CD4-positive, CD25-positive, alpha-beta regulatory T cell (primary cell): ENCODE data around the gene DOK1. TPM values are rescaled to one million over a fixed set of nuclear protein-coding genes. Genes with fewer than 3 reads are reported as not detected.

Source experiments
- ATAC-seq, 2 donors: fragments of 150-1000 bp; cut with Tn5 transposase; one replicate each; pipeline ENCODE4 v1.10.0; 2021; ENCODE audit warnings: low read depth in 2 of 2, moderate number of reproducible peaks in 2 of 2, moderate library complexity in 1 of 2
- DNase-seq, 3 donors: peaks; one replicate each; pipeline versions ENCODE4 v3.0.0 to v3.0.0-alpha.2; 2012 to 2022; ENCODE audit warnings: mixed read lengths in 1 of 3
- H3K27ac ChIP-seq: one replicate; pipeline ENCODE4 v1.7.0; 2013; ENCODE audit warnings: mild to moderate bottlenecking, low read length; ENCODE audit not compliant: insufficient read depth, poor library complexity, severe bottlenecking
- H3K27me3 ChIP-seq: one replicate; pipeline ENCODE4 v1.7.0; 2013; ENCODE audit warnings: low read length; ENCODE audit not compliant: control insufficient read depth, insufficient read depth
- H3K36me3 ChIP-seq: one replicate; pipeline ENCODE4 v1.7.0; 2013; ENCODE audit warnings: mild to moderate bottlenecking, low read length, moderate library complexity; ENCODE audit not compliant: control insufficient read depth, insufficient read depth
- H3K4me1 ChIP-seq: 2 replicates; pipeline ENCODE4 v1.7.0; 2013; ENCODE audit warnings: mild to moderate bottlenecking, low read length; ENCODE audit not compliant: insufficient read depth, control insufficient read depth, poor library complexity, severe bottlenecking
- H3K4me3 ChIP-seq: one replicate; pipeline ENCODE4 v1.7.0; 2013; ENCODE audit warnings: low read depth, mild to moderate bottlenecking, low read length, moderate library complexity
- H3K9me3 ChIP-seq, 2 experiments: 1 replicate in 1 of 2; 2 replicates in 1 of 2; pipeline ENCODE4 v1.7.0; 2013; ENCODE audit warnings: low read length in 2 of 2, mild to moderate bottlenecking in 1 of 2, moderate library complexity in 1 of 2; ENCODE audit not compliant: control insufficient read depth in 2 of 2
- H3K27ac Mint-ChIP-seq, 3 donors: one replicate each; pipeline ENCODE4 v1.8.0; 2020 to 2022; ENCODE audit warnings: mild to moderate bottlenecking in 3 of 3, mixed read lengths in 3 of 3, moderate library complexity in 2 of 3
- H3K27me3 Mint-ChIP-seq: one replicate; pipeline ENCODE4 v1.8.0; 2022; ENCODE audit warnings: mild to moderate bottlenecking, mixed read lengths
- H3K36me3 Mint-ChIP-seq: one replicate; pipeline ENCODE4 v1.8.0; 2020; ENCODE audit warnings: mixed read lengths
- H3K4me1 Mint-ChIP-seq, 4 donors: one replicate each; pipeline ENCODE4 v1.8.0; 2020 to 2022; ENCODE audit warnings: mixed read lengths in 4 of 4, mild to moderate bottlenecking in 1 of 4
- H3K4me3 Mint-ChIP-seq, 4 donors: one replicate each; pipeline ENCODE4 v1.8.0; 2020 to 2022; ENCODE audit warnings: mild to moderate bottlenecking in 4 of 4, mixed read lengths in 4 of 4, moderate library complexity in 3 of 4
- H3K9me3 Mint-ChIP-seq, 7 donors: one replicate each; pipeline ENCODE4 v1.8.0; 2020 to 2022; ENCODE audit warnings: mixed read lengths in 7 of 7, mild to moderate bottlenecking in 3 of 7, moderate library complexity in 2 of 7
- polyA plus RNA-seq, 4 donors: library from polyadenylated mRNA; unstranded; fragments of 300-500 nt; fragmentation: Illumina TruSeq; gene quantifications; one replicate each; pipeline ENCODE4 v1.2.3, GENCODE V29; 2021
- total RNA-seq: library from RNA; stranded (reverse); gene quantifications from one replicate; pipeline ENCODE4 v1.2.3, GENCODE V29; 2022

DOK1 gene
- total and polyA plus RNA-seq, 5 donors from 2014 or later: 19.8 to 39.3 (median 32.4) TPM

DNA sequence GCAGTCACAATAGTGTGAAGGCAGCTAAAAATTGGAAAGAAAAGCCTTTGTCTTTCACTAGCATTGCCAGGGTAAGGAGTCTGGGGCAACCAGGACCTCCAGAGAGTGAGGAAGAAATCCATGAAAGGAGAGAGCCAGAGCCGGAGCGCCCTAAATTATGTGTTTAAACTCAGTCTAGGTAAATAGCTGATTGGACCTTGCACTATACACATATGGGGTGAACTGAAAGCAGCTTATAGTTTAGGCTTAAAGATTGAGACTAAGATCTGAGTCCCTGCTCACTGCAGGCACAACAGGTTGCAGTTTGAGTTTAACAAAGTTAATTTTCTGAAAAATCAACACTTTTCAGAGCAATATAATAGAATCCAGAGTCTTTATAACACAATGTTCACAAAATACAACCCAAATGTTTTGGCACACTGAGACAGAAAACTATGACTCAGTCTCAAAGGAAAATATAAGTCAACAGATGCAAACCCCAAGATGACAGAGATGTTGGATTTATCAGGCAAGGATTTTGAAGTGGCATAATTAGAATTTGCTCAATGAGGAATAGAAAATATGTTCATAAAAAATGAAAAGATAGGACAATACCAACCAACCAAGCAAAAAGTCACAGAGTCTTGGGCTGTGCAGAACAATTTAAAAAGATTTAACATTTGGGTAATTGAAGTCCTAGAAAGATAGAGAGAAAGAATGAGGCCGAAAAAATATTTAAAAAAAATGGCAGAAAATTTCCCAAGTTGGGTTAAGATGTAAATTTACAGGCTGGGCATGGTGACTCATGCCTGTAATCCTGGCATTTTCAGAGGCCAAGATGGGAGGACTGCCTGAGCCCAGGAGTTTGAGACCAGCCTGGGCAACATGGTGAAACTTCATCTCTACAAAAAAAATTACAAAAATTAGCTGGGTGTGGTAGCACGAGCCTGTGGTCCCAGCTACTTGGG, 39.6 kb downstream of the DOK1 start:
- H3K27ac Mint-ChIP-seq: peak overlapping the region in 1 of 3 donors; percentile 18
- no peaks in the 10 kb centered on the region for H3K9me3 ChIP-seq
- H3K4me3 Mint-ChIP-seq: no peak overlapping the region
- peaks cover 0 to 1% (median 0%) of the 10 kb centered on the region in 7 donors for H3K9me3 Mint-ChIP-seq
- peaks cover 72% of the 10 kb centered on the region for H3K27me3 Mint-ChIP-seq
- peaks cover 39% of the 10 kb centered on the region for H3K27me3 ChIP-seq
- ATAC-seq (no peak), DNase-seq (no peak)
- H3K4me1 ChIP-seq: no peaks in the 10 kb centered on the region
- H3K4me1 Mint-ChIP-seq: no peaks in the 10 kb centered on the region
- no peaks in the 10 kb centered on the region for H3K36me3 Mint-ChIP-seq
- no peak overlapping the region for H3K27ac ChIP-seq
- H3K4me3 ChIP-seq: no peak overlapping the region
- H3K36me3 ChIP-seq: no peaks in the 10 kb centered on the region

DNA sequence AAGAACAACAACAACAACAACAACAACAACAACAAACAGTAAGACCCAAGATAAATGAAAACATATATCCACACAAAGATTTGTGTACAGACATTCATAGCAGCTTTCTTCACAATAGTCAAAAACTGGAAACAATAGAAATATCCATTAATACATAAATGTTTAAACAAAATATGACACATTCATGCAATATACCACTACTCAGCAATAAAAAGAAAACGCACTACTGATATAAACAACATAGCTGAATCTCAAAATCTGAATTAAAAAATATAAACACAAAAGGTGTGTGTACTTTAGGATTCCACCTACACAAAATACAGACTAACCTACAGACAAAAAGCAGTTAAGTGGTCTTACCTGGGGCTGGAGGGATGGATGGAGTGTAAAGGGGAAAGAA, 42.1 kb downstream of the DOK1 start:
- Mint-ChIP-seq H3K4me1 (no peaks in the 10 kb centered on the region), H3K27ac (no peak overlapping the region), H3K36me3 (no peaks in the 10 kb centered on the region), H3K4me3 (no peak overlapping the region), H3K27me3 (peaks cover 71% of the 10 kb centered on the region), H3K9me3 (peaks cover 0 to 1% (median 0%) of the 10 kb centered on the region in 7 donors)
- ATAC-seq (no peak), DNase-seq (no peak)
- H3K4me3 ChIP-seq: no peak overlapping the region
- H3K27me3 ChIP-seq: peaks cover 40% of the 10 kb centered on the region
- H3K4me1 ChIP-seq: no peaks in the 10 kb centered on the region
- no peak overlapping the region for H3K27ac ChIP-seq
- H3K36me3 ChIP-seq: no peaks in the 10 kb centered on the region
- H3K9me3 ChIP-seq: no peaks in the 10 kb centered on the region

DNA sequence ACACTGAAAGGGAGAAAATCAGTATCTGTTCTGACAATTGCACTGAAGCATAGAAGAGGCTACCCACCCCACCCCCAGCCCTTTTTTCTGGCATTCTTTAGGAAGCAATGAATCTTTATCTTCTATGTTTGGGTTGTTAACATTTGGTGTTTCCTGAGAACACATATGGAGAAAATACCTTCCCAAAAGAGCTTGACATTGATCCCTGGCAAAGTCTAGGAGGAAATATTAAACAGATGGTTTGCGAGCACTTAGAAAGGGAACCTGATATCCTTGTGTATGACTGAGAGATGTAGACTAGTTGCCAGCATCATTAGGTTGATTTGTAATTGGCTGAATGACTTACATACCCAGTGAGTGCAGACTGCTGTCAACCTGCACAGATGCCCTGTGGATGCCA, 42.9 kb downstream of the DOK1 start:
- ATAC-seq: no peak
- peaks cover 75% of the 10 kb centered on the region for H3K27me3 Mint-ChIP-seq
- no peak overlapping the region for H3K4me3 Mint-ChIP-seq

DNA sequence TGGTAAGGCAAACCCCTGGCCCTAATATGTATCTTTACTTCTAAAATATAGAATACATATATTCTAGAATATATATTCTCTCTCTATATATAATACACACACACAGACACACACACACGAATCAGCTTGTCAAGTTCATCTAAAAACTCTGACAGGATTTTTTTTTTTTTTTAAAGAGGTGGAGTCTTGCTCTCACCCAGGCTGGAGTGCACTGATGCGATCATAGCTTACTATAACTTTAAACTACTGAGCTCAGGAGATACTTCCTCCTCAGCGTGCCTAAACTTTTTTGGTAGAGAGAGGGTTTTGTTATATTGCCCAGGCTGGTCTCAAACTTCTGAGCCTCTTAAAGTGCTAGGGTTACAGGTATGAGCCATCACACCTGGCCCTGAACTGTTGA, 45.2 kb downstream of the DOK1 start:
- H3K27ac ChIP-seq: no peak overlapping the region

More for the DNA sequence above, 42.9 kb downstream of the DOK1 start:
- H3K36me3 ChIP-seq: no peaks in the 10 kb centered on the region
- H3K4me1 ChIP-seq: no peaks in the 10 kb centered on the region
- no peak for DNase-seq
- H3K27me3 ChIP-seq: peaks cover 36% of the 10 kb centered on the region
- peaks cover 0 to 3% (median 0%) of the 10 kb centered on the region in 7 donors for H3K9me3 Mint-ChIP-seq
- H3K4me1 Mint-ChIP-seq: no peaks in the 10 kb centered on the region
- H3K36me3 Mint-ChIP-seq: no peaks in the 10 kb centered on the region
- no peak overlapping the region for H3K4me3 ChIP-seq
- H3K27ac Mint-ChIP-seq: no peak overlapping the region
- H3K27ac ChIP-seq: no peak overlapping the region
- no peaks in the 10 kb centered on the region for H3K9me3 ChIP-seq

DNA sequence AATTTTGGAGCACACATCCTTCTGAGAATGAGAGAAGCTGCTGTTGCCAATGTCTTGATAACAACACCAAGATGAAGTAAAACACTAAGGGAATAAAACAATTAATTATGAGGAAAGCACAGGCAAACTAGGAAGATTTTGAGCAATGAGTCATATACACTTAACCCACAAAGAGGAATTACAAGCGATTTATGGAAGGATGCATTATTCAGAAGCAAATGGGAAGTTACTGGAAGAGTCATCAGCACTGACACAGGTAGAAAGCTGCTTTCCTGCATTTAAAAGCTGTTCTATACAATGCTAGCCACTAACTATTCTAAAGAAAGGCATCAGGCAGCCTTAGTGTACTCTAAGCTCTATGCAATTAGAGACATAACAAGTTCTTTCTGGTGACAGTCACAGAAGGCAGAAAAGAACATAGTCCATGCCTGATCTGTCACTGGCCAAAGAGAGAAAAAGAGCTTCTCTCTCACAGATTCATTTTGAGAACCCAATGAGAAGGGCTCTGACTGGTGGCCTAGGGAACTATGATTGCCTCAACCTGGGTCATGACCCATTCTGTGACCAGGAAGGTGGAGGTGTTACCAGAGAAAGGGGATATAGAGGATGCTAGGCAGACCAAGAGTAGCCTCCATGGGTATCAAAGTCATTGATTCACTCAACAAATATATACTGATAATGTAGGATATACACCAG, 48.2 kb downstream of the DOK1 start:
- H3K9me3 Mint-ChIP-seq: peaks cover 0 to 3% (median 0%) of the 10 kb centered on the region in 7 donors
- Histone ChIP-seq H3K27ac (no peak overlapping the region), H3K4me1 (no peaks in the 10 kb centered on the region), H3K36me3 (no peaks in the 10 kb centered on the region), H3K9me3 (no peaks in the 10 kb centered on the region), H3K4me3 (no peak overlapping the region), H3K27me3 (peaks cover 21% of the 10 kb centered on the region)
- H3K27me3 Mint-ChIP-seq: peaks cover 59% of the 10 kb centered on the region
- peaks cover 0 to 5% (median 1%) of the 10 kb centered on the region in 4 donors for H3K4me1 Mint-ChIP-seq
- no peaks in the 10 kb centered on the region for H3K36me3 Mint-ChIP-seq
- H3K4me3 Mint-ChIP-seq: no peak overlapping the region
- DNase-seq (no peak), ATAC-seq (no peak)
- H3K27ac Mint-ChIP-seq: no peak overlapping the region

More for the DNA sequence above, 45.2 kb downstream of the DOK1 start:
- Histone ChIP-seq H3K36me3 (no peaks in the 10 kb centered on the region), H3K9me3 (no peaks in the 10 kb centered on the region), H3K4me1 (no peaks in the 10 kb centered on the region), H3K27me3 (peaks cover 30% of the 10 kb centered on the region), H3K4me3 (no peak overlapping the region)
- peaks cover 0 to 3% (median 0%) of the 10 kb centered on the region in 7 donors for H3K9me3 Mint-ChIP-seq
- ATAC-seq (no peak), DNase-seq (no peak)
- no peaks in the 10 kb centered on the region for H3K36me3 Mint-ChIP-seq
- H3K4me3 Mint-ChIP-seq: no peak overlapping the region
- H3K27me3 Mint-ChIP-seq: peaks cover 77% of the 10 kb centered on the region
- H3K4me1 Mint-ChIP-seq: peaks cover 0 to 5% (median 1%) of the 10 kb centered on the region in 4 donors
- no peak overlapping the region for H3K27ac Mint-ChIP-seq

DNA sequence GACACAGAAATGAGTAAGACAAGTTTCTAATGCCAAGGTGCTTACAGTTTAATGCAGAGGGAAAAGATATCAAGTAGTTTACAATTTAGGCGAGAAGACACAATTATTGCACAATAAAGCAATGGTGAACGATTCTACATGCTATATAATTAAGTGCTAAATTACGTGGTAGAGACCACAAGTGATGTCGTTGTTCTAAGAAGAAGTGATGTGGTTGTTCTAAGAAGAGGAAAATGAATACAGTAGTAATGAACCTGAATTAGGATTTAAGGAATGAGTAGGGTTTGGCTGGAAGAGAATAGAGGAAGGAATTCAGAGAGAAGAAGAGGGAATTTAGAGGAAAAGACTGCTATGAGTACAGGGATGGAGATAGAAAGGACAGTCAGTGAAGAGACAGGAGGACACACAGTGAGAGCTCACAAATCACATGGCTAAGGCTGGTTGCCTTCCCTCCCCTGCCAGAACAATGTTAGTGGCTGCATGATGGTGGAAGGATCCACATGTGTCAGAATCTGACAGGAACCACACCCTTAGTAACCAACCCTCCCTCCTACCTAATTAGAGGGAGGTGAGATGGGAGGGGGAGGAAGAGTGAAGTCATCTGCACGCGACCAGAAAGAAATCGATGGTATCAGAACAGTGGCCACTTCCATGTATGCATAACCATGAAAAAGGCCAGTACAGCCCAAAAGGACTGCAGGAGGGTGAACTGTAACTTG, 48.9 kb downstream of the DOK1 start:
- Mint-ChIP-seq H3K36me3 (no peaks in the 10 kb centered on the region), H3K4me3 (no peak overlapping the region), H3K27ac (peak overlapping the region in 1 of 3 donors; percentile 0), H3K9me3 (peaks cover 0 to 3% (median 0%) of the 10 kb centered on the region in 7 donors), H3K27me3 (peaks cover 57% of the 10 kb centered on the region), H3K4me1 (peaks cover 0 to 5% (median 1%) of the 10 kb centered on the region in 4 donors)
- Histone ChIP-seq H3K27me3 (peaks cover 21% of the 10 kb centered on the region), H3K36me3 (no peaks in the 10 kb centered on the region), H3K27ac (no peak overlapping the region), H3K9me3 (no peaks in the 10 kb centered on the region), H3K4me1 (no peaks in the 10 kb centered on the region), H3K4me3 (no peak overlapping the region)
- peak in 1 of 2 donors; percentile 28 for ATAC-seq
- DNase-seq: peak in 1 of 3 donors; percentile 33

DNA sequence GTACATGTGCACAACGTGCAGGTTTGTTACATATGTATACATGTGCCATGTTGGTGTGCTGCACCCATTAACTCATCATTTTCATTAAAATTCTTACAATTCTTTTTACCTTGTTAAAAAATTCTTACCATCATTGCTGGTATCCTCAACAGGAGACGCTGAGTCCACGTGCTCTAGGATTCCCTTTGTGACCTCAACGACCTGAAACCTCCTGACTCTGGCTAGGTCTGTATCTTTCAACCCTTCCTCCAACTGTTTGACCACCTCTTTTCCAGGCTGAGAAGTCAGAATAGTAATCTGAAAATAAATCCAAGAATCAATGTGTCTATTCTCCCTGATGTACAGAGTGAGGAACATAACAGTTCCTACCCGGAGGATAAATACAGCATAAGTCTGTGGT, 52.4 kb downstream of the DOK1 start:
- Mint-ChIP-seq H3K9me3 (peaks cover 0 to 3% (median 0%) of the 10 kb centered on the region in 7 donors), H3K27me3 (peaks cover 61% of the 10 kb centered on the region), H3K4me1 (peaks cover 0 to 5% (median 1%) of the 10 kb centered on the region in 4 donors)

More for the DNA sequence above, 52.4 kb downstream of the DOK1 start:
- Mint-ChIP-seq H3K36me3 (no peaks in the 10 kb centered on the region), H3K4me3 (no peak overlapping the region), H3K27ac (no peak overlapping the region)
- H3K9me3 ChIP-seq: no peaks in the 10 kb centered on the region
- no peak for DNase-seq
- no peak overlapping the region for H3K27ac ChIP-seq
- H3K36me3 ChIP-seq: no peaks in the 10 kb centered on the region
- no peak overlapping the region for H3K4me3 ChIP-seq
- ATAC-seq: no peak
- no peaks in the 10 kb centered on the region for H3K4me1 ChIP-seq
- H3K27me3 ChIP-seq: peaks cover 29% of the 10 kb centered on the region
